ENCODE results near the gene PLA2G4A.

DNA sequence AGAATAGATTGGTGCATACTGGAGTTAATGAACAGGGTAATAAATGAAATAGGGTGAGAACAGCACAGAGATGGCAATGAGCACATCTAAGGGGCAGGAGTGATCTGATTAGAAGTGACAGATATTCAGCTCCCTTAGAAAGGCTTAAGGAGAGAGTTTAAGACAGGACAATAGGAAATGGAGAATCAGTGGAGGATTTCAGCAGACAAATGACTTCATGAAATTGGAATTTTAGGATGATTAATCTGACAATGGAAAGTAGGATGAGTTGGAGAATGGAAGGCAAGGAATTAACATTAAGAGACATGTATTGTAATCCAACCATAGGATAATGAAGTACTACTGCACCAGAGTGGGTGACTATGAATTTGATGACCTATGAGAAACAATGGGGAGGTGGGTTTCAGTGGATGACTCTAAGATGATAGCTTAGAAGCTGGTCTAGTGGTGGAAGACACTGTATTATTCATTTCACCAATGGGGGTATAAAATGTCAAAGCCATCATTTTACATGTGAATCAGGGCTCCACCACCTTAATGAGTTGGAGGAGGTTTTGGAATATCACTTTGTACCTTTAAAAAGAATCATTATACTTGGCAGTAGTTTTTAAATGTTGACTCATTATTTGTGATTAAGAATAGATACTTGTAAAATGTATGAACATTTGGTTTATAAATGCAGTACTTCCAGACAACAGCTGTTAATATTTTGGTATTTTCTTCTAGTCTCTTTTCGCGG lies 139.1 kb downstream of the PLA2G4A start:
- TF ChIP-seq, protein P1, sequence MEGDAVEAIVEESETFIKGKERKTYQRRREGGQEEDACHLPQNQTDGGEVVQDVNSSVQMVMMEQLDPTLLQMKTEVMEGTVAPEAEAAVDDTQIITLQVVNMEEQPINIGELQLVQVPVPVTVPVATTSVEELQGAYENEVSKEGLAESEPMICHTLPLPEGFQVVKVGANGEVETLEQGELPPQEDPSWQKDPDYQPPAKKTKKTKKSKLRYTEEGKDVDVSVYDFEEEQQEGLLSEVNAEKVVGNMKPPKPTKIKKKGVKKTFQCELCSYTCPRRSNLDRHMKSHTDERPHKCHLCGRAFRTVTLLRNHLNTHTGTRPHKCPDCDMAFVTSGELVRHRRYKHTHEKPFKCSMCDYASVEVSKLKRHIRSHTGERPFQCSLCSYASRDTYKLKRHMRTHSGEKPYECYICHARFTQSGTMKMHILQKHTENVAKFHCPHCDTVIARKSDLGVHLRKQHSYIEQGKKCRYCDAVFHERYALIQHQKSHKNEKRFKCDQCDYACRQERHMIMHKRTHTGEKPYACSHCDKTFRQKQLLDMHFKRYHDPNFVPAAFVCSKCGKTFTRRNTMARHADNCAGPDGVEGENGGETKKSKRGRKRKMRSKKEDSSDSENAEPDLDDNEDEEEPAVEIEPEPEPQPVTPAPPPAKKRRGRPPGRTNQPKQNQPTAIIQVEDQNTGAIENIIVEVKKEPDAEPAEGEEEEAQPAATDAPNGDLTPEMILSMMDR (IDR thresholded peaks at IDR 0.05) = no peak
- TF ChIP-seq POLR2A (IDR thresholded peaks at IDR 0.05) = no peak

All from adrenal gland (tissue), 5 donors.